ENCODE results near the gene ARFGEF3. TPM values are rescaled to one million over a fixed set of nuclear protein-coding genes. Genes with fewer than 3 reads are reported as not detected.

The ARFGEF3 gene
- total RNA-seq, 1 experiment from 2014 or later, result 20.1 TPM

DNA sequence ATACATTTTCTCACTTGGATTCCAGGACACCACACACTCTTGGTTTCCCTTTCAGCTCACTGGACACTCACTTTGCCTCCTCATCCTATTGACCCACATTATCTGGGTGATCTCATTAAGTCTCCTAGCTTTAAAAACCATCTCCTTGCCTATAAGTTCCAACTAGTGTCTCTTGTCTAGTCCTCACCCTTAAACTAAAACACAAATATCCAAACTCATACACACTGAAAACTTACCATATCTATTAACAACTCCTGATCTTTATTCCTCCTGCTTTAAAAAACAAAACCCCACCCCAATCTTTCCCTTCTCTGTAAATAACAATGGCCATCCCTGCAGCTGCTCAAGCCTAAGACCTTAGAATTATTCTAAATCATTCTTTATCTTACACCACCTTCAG lies 212.5 kb downstream of the ARFGEF3 start (continued):
- TF ChIP-seq, protein P1, sequence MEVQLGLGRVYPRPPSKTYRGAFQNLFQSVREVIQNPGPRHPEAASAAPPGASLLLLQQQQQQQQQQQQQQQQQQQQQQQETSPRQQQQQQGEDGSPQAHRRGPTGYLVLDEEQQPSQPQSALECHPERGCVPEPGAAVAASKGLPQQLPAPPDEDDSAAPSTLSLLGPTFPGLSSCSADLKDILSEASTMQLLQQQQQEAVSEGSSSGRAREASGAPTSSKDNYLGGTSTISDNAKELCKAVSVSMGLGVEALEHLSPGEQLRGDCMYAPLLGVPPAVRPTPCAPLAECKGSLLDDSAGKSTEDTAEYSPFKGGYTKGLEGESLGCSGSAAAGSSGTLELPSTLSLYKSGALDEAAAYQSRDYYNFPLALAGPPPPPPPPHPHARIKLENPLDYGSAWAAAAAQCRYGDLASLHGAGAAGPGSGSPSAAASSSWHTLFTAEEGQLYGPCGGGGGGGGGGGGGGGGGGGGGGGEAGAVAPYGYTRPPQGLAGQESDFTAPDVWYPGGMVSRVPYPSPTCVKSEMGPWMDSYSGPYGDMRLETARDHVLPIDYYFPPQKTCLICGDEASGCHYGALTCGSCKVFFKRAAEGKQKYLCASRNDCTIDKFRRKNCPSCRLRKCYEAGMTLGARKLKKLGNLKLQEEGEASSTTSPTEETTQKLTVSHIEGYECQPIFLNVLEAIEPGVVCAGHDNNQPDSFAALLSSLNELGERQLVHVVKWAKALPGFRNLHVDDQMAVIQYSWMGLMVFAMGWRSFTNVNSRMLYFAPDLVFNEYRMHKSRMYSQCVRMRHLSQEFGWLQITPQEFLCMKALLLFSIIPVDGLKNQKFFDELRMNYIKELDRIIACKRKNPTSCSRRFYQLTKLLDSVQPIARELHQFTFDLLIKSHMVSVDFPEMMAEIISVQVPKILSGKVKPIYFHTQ (CRISPR knock-in tag; IDR thresholded peaks at IDR 0.05), result no peak
- TF ChIP-seq, protein P2, sequence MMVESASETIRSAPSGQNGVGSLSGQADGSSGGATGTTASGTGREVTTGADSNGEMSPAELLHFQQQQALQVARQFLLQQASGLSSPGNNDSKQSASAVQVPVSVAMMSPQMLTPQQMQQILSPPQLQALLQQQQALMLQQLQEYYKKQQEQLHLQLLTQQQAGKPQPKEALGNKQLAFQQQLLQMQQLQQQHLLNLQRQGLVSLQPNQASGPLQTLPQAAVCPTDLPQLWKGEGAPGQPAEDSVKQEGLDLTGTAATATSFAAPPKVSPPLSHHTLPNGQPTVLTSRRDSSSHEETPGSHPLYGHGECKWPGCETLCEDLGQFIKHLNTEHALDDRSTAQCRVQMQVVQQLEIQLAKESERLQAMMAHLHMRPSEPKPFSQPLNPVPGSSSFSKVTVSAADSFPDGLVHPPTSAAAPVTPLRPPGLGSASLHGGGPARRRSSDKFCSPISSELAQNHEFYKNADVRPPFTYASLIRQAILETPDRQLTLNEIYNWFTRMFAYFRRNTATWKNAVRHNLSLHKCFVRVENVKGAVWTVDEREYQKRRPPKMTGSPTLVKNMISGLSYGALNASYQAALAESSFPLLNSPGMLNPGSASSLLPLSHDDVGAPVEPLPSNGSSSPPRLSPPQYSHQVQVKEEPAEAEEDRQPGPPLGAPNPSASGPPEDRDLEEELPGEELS (CRISPR knock-in tag; IDR thresholded peaks at IDR 0.05), result no peak
- TF ChIP-seq TP53 (CRISPR knock-in tag; IDR thresholded peaks at IDR 0.05) (no peak), ZNF416 (CRISPR knock-in tag; IDR thresholded peaks at IDR 0.05) (no peak)
- TF ChIP-seq, protein P3, sequence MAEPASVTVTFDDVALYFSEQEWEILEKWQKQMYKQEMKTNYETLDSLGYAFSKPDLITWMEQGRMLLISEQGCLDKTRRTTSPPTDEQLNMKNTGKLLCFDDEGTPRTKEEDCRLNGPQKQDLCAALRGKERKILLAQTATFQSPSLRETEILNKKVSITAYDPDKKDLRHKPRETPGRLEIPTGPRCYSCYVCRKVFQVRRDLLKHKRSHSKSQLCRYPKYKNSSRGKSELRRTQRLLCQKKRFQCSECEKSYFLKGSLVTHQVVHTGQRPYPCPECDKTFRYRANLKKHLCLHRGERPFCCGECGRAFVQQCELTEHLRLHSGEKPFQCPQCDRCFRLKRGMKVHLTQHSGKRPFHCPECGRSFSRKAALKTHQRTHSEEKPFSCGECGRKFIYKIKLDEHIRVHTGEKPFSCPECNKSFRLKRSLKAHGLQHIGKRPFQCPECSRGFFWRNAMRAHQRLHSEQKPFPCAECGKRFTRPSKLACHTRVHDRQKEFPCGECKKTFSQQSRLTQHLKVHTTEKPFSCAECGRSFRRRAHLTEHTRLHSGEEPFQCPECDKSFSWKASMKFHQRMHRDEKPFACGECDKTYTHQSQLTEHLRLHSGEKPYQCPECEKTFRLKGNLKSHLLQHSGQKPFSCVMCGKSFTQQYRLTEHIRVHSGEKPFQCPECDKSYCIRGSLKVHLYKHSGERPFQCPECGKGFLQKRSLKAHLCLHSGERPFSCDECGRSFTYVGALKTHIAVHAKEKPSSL (CRISPR knock-in tag; conservative IDR thresholded peaks at IDR 0.05), result no peak
- TF ChIP-seq, protein P4, sequence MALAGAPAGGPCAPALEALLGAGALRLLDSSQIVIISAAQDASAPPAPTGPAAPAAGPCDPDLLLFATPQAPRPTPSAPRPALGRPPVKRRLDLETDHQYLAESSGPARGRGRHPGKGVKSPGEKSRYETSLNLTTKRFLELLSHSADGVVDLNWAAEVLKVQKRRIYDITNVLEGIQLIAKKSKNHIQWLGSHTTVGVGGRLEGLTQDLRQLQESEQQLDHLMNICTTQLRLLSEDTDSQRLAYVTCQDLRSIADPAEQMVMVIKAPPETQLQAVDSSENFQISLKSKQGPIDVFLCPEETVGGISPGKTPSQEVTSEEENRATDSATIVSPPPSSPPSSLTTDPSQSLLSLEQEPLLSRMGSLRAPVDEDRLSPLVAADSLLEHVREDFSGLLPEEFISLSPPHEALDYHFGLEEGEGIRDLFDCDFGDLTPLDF (CRISPR knock-in tag; IDR thresholded peaks at IDR 0.05), result no peak

DNA sequence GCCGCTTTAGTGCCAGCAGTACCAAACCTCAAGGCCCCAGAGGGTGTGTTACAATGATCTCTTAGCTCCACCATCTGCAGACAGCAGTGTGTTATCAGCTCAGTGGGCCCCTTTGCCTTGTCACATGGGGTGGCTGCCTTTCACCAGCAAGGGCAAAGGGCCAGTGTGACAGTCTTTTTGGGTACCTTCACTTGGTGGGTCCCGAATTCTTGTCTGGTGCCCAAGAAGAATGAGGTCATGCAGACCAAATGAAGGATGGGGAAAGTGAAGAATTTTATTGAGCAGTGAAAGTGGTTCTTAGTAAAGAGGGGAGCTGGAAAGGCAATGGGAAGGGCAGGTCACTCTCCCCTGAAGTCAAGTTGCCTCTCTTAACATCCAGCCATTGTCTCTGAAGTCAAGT lies 213.1 kb downstream of the ARFGEF3 start:
- Mint-ChIP-seq H3K36me3 (no peaks in the 10 kb centered on the region), H3K4me1 (peaks cover 39% of the 10 kb centered on the region), H3K9me3 (no peaks in the 10 kb centered on the region), H3K27me3 (ENCODE audit: low read depth) (no peaks in the 10 kb centered on the region), H3K27ac (no peak overlapping the region), H3K4me3 (no peak overlapping the region)
- ATAC-seq (no peak), DNase-seq (ENCODE audit: low spot score) (no peak)
- ChIA-PET POLR2A (no interaction called here), CTCF (no interaction called here)
- no peak for TF ChIP-seq RELA (CRISPR knock-in tag; IDR thresholded peaks at IDR 0.05; ENCODE audit: borderline replicate concordance)
- TF ChIP-seq NR3C1 (CRISPR knock-in tag; conservative IDR thresholded peaks at IDR 0.05; ENCODE audit: low read depth), result no peak
- no peak for TF ChIP-seq FOXP1 (CRISPR knock-in tag; IDR thresholded peaks at IDR 0.05; ENCODE audit: borderline replicate concordance)
- TF ChIP-seq, protein P5, sequence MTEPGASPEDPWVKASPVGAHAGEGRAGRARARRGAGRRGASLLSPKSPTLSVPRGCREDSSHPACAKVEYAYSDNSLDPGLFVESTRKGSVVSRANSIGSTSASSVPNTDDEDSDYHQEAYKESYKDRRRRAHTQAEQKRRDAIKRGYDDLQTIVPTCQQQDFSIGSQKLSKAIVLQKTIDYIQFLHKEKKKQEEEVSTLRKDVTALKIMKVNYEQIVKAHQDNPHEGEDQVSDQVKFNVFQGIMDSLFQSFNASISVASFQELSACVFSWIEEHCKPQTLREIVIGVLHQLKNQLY (CRISPR knock-in tag; IDR thresholded peaks at IDR 0.05), result no peak
- TF ChIP-seq, protein P6, sequence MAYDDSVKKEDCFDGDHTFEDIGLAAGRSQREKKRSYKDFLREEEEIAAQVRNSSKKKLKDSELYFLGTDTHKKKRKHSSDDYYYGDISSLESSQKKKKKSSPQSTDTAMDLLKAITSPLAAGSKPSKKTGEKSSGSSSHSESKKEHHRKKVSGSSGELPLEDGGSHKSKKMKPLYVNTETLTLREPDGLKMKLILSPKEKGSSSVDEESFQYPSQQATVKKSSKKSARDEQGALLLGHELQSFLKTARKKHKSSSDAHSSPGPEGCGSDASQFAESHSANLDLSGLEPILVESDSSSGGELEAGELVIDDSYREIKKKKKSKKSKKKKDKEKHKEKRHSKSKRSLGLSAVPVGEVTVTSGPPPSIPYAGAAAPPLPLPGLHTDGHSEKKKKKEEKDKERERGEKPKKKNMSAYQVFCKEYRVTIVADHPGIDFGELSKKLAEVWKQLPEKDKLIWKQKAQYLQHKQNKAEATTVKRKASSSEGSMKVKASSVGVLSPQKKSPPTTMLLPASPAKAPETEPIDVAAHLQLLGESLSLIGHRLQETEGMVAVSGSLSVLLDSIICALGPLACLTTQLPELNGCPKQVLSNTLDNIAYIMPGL (CRISPR knock-in tag; IDR thresholded peaks at IDR 0.05), result no peak
- no peak for TF ChIP-seq ZNF121 (CRISPR knock-in tag; IDR thresholded peaks at IDR 0.05)
- TF ChIP-seq ZNF138 (CRISPR knock-in tag; conservative IDR thresholded peaks at IDR 0.05), result no peak
- TF ChIP-seq SMAD3 (CRISPR knock-in tag; IDR thresholded peaks at IDR 0.05; ENCODE audit: borderline replicate concordance), result no peak
- TF ChIP-seq JUN (CRISPR knock-in tag; IDR thresholded peaks at IDR 0.05), result no peak
- TF ChIP-seq GRHL2 (CRISPR knock-in tag; IDR thresholded peaks at IDR 0.05; ENCODE audit: insufficient replicate concordance, severe bottlenecking), result no peak
- TF ChIP-seq ZBTB21 (CRISPR knock-in tag; IDR thresholded peaks at IDR 0.05; ENCODE audit: borderline replicate concordance), result no peak
- TF ChIP-seq MYBL2 (CRISPR knock-in tag; IDR thresholded peaks at IDR 0.05), result no peak
- no peak for TF ChIP-seq TEAD4 (CRISPR knock-in tag; IDR thresholded peaks at IDR 0.05)
- no peak for TF ChIP-seq KAT7 (CRISPR knock-in tag; IDR thresholded peaks at IDR 0.05; ENCODE audit: borderline replicate concordance)
- TF ChIP-seq, protein P7, sequence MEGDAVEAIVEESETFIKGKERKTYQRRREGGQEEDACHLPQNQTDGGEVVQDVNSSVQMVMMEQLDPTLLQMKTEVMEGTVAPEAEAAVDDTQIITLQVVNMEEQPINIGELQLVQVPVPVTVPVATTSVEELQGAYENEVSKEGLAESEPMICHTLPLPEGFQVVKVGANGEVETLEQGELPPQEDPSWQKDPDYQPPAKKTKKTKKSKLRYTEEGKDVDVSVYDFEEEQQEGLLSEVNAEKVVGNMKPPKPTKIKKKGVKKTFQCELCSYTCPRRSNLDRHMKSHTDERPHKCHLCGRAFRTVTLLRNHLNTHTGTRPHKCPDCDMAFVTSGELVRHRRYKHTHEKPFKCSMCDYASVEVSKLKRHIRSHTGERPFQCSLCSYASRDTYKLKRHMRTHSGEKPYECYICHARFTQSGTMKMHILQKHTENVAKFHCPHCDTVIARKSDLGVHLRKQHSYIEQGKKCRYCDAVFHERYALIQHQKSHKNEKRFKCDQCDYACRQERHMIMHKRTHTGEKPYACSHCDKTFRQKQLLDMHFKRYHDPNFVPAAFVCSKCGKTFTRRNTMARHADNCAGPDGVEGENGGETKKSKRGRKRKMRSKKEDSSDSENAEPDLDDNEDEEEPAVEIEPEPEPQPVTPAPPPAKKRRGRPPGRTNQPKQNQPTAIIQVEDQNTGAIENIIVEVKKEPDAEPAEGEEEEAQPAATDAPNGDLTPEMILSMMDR (IDR thresholded peaks at IDR 0.05), result no peak
- TF ChIP-seq SOX15 (CRISPR knock-in tag; IDR thresholded peaks at IDR 0.05), result no peak
